ENCODE data around the gene GPR15. TPM values are rescaled to one million over a fixed set of nuclear protein-coding genes. Genes with fewer than 3 reads are reported as not detected.

Gene GPR15
- total RNA-seq, 4 donors from 2014 or later, result not detected

DNA sequence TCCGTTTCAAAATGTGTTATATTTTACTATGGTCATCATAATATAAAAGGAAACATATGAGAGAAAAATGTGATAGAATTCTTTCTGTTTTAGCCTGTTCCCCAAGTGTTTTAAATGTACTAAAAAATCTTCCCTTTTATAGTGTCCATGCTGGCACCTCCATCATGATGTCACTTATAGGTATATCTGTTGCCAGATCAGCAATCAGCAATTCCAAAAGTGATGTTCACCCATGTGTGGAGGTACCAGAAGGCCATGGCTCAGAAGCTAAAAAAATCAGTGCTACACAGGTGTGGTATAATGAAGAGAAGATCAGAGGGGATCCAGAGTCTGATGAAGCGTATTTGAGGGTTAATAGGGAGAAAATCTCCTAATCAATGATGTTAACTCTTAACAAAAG lies 1.1 kb upstream of the GPR15 start:
- no peak overlapping the region for H3K27ac ChIP-seq
- no peak overlapping the region for H3K4me3 ChIP-seq
- no peaks in the 10 kb centered on the region for H3K36me3 ChIP-seq
- no peak for TF ChIP-seq EP300 (IDR thresholded peaks at IDR 0.05)
- no peak for TF ChIP-seq POLR2A (IDR thresholded peaks at IDR 0.05)
- TF ChIP-seq POLR2AphosphoS5 (IDR thresholded peaks at IDR 0.05), result no peak
- no peaks in the 10 kb centered on the region for H3K4me1 ChIP-seq
- DNase-seq (ENCODE audit: low spot score in 2 of 2), result no peak
- no peaks in the 10 kb centered on the region for H3K9me3 ChIP-seq
- WGBS, result 79% methylated on average over 2 of the region's 2 CpGs
- peaks cover 4% of the 10 kb centered on the region for H3K27me3 ChIP-seq

DNA sequence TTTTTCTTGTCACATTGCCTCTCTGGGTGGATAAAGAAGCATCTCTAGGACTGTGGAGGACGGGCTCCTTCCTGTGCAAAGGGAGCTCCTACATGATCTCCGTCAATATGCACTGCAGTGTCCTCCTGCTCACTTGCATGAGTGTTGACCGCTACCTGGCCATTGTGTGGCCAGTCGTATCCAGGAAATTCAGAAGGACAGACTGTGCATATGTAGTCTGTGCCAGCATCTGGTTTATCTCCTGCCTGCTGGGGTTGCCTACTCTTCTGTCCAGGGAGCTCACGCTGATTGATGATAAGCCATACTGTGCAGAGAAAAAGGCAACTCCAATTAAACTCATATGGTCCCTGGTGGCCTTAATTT lies 478 bp downstream of the GPR15 start:
- no peaks in the 10 kb centered on the region for H3K4me1 ChIP-seq
- 89% methylated on average over 5 of the region's 5 CpGs for WGBS
- no peak overlapping the region for H3K27ac ChIP-seq
- H3K9me3 ChIP-seq, result no peaks in the 10 kb centered on the region
- no peak overlapping the region for H3K4me3 ChIP-seq
- no peak for DNase-seq (ENCODE audit: low spot score in 2 of 2)
- no peaks in the 10 kb centered on the region for H3K36me3 ChIP-seq
- H3K27me3 ChIP-seq, result peaks cover 4% of the 10 kb centered on the region
- no peak for TF ChIP-seq POLR2A (IDR thresholded peaks at IDR 0.05)
- TF ChIP-seq, protein P1, sequence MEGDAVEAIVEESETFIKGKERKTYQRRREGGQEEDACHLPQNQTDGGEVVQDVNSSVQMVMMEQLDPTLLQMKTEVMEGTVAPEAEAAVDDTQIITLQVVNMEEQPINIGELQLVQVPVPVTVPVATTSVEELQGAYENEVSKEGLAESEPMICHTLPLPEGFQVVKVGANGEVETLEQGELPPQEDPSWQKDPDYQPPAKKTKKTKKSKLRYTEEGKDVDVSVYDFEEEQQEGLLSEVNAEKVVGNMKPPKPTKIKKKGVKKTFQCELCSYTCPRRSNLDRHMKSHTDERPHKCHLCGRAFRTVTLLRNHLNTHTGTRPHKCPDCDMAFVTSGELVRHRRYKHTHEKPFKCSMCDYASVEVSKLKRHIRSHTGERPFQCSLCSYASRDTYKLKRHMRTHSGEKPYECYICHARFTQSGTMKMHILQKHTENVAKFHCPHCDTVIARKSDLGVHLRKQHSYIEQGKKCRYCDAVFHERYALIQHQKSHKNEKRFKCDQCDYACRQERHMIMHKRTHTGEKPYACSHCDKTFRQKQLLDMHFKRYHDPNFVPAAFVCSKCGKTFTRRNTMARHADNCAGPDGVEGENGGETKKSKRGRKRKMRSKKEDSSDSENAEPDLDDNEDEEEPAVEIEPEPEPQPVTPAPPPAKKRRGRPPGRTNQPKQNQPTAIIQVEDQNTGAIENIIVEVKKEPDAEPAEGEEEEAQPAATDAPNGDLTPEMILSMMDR (IDR thresholded peaks at IDR 0.05), result no peak
- TF ChIP-seq EP300 (IDR thresholded peaks at IDR 0.05), result no peak
- TF ChIP-seq POLR2AphosphoS5 (IDR thresholded peaks at IDR 0.05), result no peak

DNA sequence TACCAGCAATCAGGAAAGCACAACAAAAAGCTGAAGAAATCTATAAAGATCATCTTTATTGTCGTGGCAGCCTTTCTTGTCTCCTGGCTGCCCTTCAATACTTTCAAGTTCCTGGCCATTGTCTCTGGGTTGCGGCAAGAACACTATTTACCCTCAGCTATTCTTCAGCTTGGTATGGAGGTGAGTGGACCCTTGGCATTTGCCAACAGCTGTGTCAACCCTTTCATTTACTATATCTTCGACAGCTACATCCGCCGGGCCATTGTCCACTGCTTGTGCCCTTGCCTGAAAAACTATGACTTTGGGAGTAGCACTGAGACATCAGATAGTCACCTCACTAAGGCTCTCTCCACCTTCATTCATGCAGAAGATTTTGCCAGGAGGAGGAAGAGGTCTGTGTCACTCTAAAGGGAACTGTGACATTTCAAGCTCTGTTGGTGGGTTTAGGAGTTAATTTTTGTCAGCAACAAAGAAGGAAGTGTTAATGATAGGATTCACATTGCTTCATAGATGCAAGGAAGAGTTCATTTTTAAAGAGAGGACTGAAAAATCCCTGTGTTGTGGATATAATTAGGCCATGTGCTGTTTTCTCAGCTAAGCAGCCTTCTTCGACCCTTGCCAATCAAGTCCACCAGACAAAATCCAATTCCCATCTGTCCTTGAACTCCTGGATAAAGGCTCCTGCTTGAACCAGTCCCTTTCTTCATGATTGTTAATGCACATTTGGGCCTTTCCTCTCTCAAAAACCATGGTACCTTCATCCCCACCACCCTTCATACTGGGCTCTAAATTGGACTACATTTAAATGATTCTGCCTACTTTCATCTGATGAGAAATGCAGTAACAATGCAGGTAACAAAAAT lies 1.2 kb downstream of the GPR15 start:
- no peak for TF ChIP-seq POLR2AphosphoS5 (IDR thresholded peaks at IDR 0.05)
- no peak for TF ChIP-seq POLR2A (IDR thresholded peaks at IDR 0.05)
- TF ChIP-seq, protein P1 (IDR thresholded peaks at IDR 0.05), result no peak
- no peak for TF ChIP-seq EP300 (IDR thresholded peaks at IDR 0.05)
- DNase-seq (ENCODE audit: low spot score in 2 of 2), result no peak
- Histone ChIP-seq H3K4me3 (no peak overlapping the region), H3K27me3 (peaks cover 4% of the 10 kb centered on the region), H3K27ac (no peak overlapping the region), H3K9me3 (no peaks in the 10 kb centered on the region), H3K36me3 (no peaks in the 10 kb centered on the region), H3K4me1 (no peaks in the 10 kb centered on the region)
- WGBS, result 97% methylated on average over 6 of the region's 6 CpGs

DNA sequence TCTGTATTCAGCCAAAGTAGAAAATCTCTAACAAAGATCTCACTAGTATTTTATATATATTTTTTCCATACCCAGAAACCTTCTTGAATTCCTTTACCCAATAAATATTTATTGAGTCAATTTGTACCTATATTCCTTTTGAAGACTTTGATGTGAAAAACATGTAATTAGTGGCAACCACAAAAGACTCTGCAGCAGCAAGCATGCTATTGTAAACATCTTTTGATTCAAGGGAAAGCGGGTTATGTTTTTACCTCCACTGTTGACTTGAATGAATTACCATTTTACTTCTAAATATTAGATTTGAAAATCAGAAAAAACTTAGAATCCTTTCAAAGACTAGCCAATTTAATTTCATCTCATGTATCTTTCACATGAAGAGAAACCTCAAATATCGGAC lies 2.4 kb downstream of the GPR15 start:
- Histone ChIP-seq H3K27ac (no peak overlapping the region), H3K4me3 (no peak overlapping the region), H3K36me3 (no peaks in the 10 kb centered on the region), H3K27me3 (peaks cover 4% of the 10 kb centered on the region), H3K4me1 (no peaks in the 10 kb centered on the region), H3K9me3 (no peaks in the 10 kb centered on the region)
- DNase-seq (ENCODE audit: low spot score in 2 of 2), result no peak
- no peak for TF ChIP-seq POLR2AphosphoS5 (IDR thresholded peaks at IDR 0.05)
- TF ChIP-seq EP300 (IDR thresholded peaks at IDR 0.05), result no peak
- TF ChIP-seq, protein P1 (IDR thresholded peaks at IDR 0.05), result no peak
- no peak for TF ChIP-seq POLR2A (IDR thresholded peaks at IDR 0.05)
- 89% methylated on average over 2 of the region's 2 CpGs for WGBS

DNA sequence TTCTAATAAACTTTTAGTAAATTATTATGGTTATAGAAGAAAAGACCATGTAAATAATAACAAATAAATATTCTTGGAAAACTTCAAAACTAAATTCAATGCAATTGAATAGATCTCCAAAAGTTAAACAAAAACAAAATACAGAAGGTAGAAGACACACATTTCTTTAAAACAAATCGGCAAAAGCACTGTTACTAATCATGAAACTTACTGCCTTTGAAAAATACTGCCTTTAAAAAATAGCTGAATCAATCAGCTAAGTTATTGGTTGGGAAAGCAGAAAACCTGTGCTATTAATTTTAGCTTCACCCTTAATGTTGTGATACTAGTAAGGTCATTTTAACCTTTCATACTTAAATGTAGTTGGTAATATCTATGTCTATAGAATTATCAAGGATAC lies 3.0 kb downstream of the GPR15 start:
- no peak for TF ChIP-seq POLR2AphosphoS5 (IDR thresholded peaks at IDR 0.05)
- TF ChIP-seq POLR2A (IDR thresholded peaks at IDR 0.05), result no peak
- no peak for TF ChIP-seq EP300 (IDR thresholded peaks at IDR 0.05)
- TF ChIP-seq, protein P1 (IDR thresholded peaks at IDR 0.05), result no peak
- no peak overlapping the region for H3K4me3 ChIP-seq
- no peaks in the 10 kb centered on the region for H3K9me3 ChIP-seq
- H3K4me1 ChIP-seq, result no peaks in the 10 kb centered on the region
- no peak for DNase-seq (ENCODE audit: low spot score in 2 of 2)
- H3K27ac ChIP-seq, result no peak overlapping the region
- WGBS, result 85% methylated on average over 1 of the region's 1 CpG
- H3K36me3 ChIP-seq, result no peaks in the 10 kb centered on the region
- H3K27me3 ChIP-seq, result peaks cover 4% of the 10 kb centered on the region
